Measurements from ENCODE around the gene HOXC10. TPM values are rescaled to one million over a fixed set of nuclear protein-coding genes. Genes with fewer than 3 reads are reported as not detected.

HOXC10 gene
- total and polyA plus RNA-seq, 2 donors (not counting 3 experiments of a cell fraction or from before 2014, with no cell fraction given) = 0.18 TPM; not detected in 1

DNA sequence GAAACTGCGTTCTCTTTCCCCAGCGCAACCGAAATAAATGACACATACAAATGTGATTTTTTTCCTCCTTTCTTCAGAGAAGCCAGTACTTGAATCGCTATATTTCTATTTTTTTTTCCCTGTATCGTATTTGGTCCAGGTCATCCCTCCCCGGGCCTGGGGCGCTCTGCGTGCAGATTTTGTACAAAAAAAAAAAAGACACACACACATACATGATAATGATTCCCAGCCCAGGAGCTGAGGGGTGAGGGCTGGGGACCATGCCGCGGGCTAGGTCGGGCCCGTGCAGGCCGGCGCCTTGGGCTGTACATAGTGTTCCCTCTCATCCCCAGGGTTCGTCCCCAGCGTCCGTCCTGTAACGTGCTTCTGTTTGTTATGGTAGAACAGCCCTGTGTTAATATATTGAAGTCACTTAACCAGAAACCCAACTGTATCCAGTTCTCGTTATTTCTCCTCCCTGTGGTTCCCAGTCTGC is 18.0 kb downstream of the HOXC10 start:
- Histone ChIP-seq H3K4me1 (ENCODE audit: control insufficient read depth, extremely low read depth, insufficient read depth, low read length) (no peaks in the 10 kb centered on the region), H4K20me1 (replicated peaks; ENCODE audit: control insufficient read depth, extremely low read depth, insufficient read depth, low read length) (no peaks in the 10 kb centered on the region), H3K27me3 (ENCODE audit: control insufficient read depth in 2 of 2, insufficient read depth in 2 of 2, low read length in 2 of 2) (peaks cover 78 to 95% of the 10 kb centered on the region in 2 experiments), H3K9me1 (replicated peaks; ENCODE audit: control insufficient read depth, extremely low read depth, insufficient read depth, low read length) (no peaks in the 10 kb centered on the region), H3K79me2 (ENCODE audit: control insufficient read depth, insufficient read depth, low read length) (no peaks in the 10 kb centered on the region), H3K9me3 (replicated peaks; ENCODE audit: control insufficient read depth, insufficient read depth, low read length) (no peaks in the 10 kb centered on the region), H3K4me3 (replicated peaks in 1 of 3; ENCODE audit: insufficient read depth in 1 of 3, low read depth in 1 of 3, low read length in 3 of 3) (no peak overlapping the region), H3K4me2 (ENCODE audit: insufficient read depth, low read length) (no peak overlapping the region), H3K27ac (ENCODE audit: insufficient read depth, low read depth, low read length) (no peak overlapping the region), H3K36me3 (ENCODE audit: control insufficient read depth in 2 of 2, extremely low read depth in 1 of 2, insufficient read depth in 2 of 2, low read length in 2 of 2) (no peaks in the 10 kb centered on the region), H2AFZ (ENCODE audit: low read depth, low read length) (no peak overlapping the region), H3K9ac (replicated peaks; ENCODE audit: extremely low read depth, insufficient read depth, low read length) (no peak overlapping the region)
- DNase-seq (ENCODE audit: low read depth, low spot score) (no peak), FAIRE-seq (no peak)
- intact Hi-C loops (cut with micrococcal nuclease) (loop anchor here (10.0 kb wide), 1 partner anchor 362 kb away; the partner anchor contains the start of gene GPR84), dilution Hi-C loops (cut with MboI; ENCODE audit: extremely low pct_ligation_motif_present, low sequenced_read_pairs) (no loop called here)
- TF ChIP-seq JUN (IDR thresholded peaks at IDR 0.05; ENCODE audit: borderline replicate concordance, insufficient read depth, insufficient read length, low read depth) (no peak), POLR2AphosphoS5 (IDR thresholded peaks at IDR 0.05; ENCODE audit: insufficient read depth, low read depth, low read length) (no peak), EZH2 (IDR thresholded peaks at IDR 0.05; ENCODE audit: borderline replicate concordance, low read depth, low read length, severe bottlenecking) (no peak), FOS (IDR thresholded peaks at IDR 0.05; ENCODE audit: borderline replicate concordance, insufficient read depth, low read length) (no peak), POLR2A (IDR thresholded peaks at IDR 0.05; ENCODE audit: low read depth, low read length) (no peak), GATA2 (IDR thresholded peaks at IDR 0.05; ENCODE audit: insufficient read depth, insufficient read length, low read depth, low read length) (no peak), MYC (IDR thresholded peaks at IDR 0.05; ENCODE audit: low read depth, low read length) (no peak)
- TF ChIP-seq, protein P1, sequence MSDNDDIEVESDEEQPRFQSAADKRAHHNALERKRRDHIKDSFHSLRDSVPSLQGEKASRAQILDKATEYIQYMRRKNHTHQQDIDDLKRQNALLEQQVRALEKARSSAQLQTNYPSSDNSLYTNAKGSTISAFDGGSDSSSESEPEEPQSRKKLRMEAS (IDR thresholded peaks at IDR 0.05; ENCODE audit: insufficient read depth, insufficient read length) = no peak
- TF ChIP-seq, protein P2, sequence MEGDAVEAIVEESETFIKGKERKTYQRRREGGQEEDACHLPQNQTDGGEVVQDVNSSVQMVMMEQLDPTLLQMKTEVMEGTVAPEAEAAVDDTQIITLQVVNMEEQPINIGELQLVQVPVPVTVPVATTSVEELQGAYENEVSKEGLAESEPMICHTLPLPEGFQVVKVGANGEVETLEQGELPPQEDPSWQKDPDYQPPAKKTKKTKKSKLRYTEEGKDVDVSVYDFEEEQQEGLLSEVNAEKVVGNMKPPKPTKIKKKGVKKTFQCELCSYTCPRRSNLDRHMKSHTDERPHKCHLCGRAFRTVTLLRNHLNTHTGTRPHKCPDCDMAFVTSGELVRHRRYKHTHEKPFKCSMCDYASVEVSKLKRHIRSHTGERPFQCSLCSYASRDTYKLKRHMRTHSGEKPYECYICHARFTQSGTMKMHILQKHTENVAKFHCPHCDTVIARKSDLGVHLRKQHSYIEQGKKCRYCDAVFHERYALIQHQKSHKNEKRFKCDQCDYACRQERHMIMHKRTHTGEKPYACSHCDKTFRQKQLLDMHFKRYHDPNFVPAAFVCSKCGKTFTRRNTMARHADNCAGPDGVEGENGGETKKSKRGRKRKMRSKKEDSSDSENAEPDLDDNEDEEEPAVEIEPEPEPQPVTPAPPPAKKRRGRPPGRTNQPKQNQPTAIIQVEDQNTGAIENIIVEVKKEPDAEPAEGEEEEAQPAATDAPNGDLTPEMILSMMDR (IDR thresholded peaks at IDR 0.05; ENCODE audit: extremely low read depth in 1 of 2, insufficient read depth in 1 of 2, low read depth in 1 of 2, low read length in 2 of 2) = no peak
- no TSS peak for BruUV-seq (replicated peaks)
- ChIA-PET POLR2A (no interaction called here), CTCF (interaction anchor here (0.8 to 17.0 kb wide), 3 partner anchors 193 to 205 kb away, joined by 3 to 616 read pairs (median 235); partner anchors contain the start of gene SMUG1)

Data from endothelial cell of umbilical vein (primary cell).